Dedifferentiated amniotic fluid mesenchymal stem cell (primary cell): Measurements from ENCODE around the gene MT1H.
"Not testable (repeated sequence)": the region's sequence is repeated elsewhere in the genome, so short reads cannot be mapped to it uniquely, and the experiment has no call there.

Source experiments
- DNase-seq: peaks from one replicate; pipeline ENCODE4 v3.0.0-alpha.2; 2016; ENCODE audit errors: extremely low spot score

The MT1H gene

GRCh38 chr16:56684926-56685590 lies 15.4 kb downstream of the MT1H start:
- no peak for DNase-seq

- no peak for DNase-seq
Measured at GRCh38 chr16:56686758-56687157, 17.1 kb downstream of the MT1H start.

GRCh38 chr16:56688762-56689161 lies 19.1 kb downstream of the MT1H start:
- no peak for DNase-seq

GRCh38 chr16:56689171-56689570 lies 19.6 kb downstream of the MT1H start:
- DNase-seq = no peak

- DNase-seq = no peak
Measured at GRCh38 chr16:56690420-56691122, 21.0 kb downstream of the MT1H start.

GRCh38 chr16:56691885-56692284 lies 22.3 kb downstream of the MT1H start:
- no peak for DNase-seq

GRCh38 chr16:56695246-56695645 lies 25.6 kb downstream of the MT1H start:
- DNase-seq = no peak

- DNase-seq = no peak
Measured at GRCh38 chr16:56697456-56698155, 28.0 kb downstream of the MT1H start.

GRCh38 chr16:56700195-56700594 lies 30.6 kb downstream of the MT1H start:
- no peak for DNase-seq

GRCh38 chr16:56700631-56701030 lies 31.0 kb downstream of the MT1H start:
- no peak for DNase-seq

- DNase-seq = no peak
Measured at GRCh38 chr16:56701534-56701933, 31.9 kb downstream of the MT1H start.

- DNase-seq = no peak
Measured at GRCh38 chr16:56702836-56703235, 33.2 kb downstream of the MT1H start.

GRCh38 chr16:56708525-56709442 lies 39.2 kb downstream of the MT1H start:
- DNase-seq = no peak

GRCh38 chr16:56709443-56710040 lies 39.9 kb downstream of the MT1H start:
- DNase-seq = no peak

GRCh38 chr16:56710181-56710737 lies 40.6 kb downstream of the MT1H start:
- DNase-seq = no peak

GRCh38 chr16:56711862-56712261 lies 42.2 kb downstream of the MT1H start:
- no peak for DNase-seq

GRCh38 chr16:56713794-56714193 lies 44.2 kb downstream of the MT1H start:
- DNase-seq = no peak

- DNase-seq = no peak
Measured at GRCh38 chr16:56715126-56715525, 45.5 kb downstream of the MT1H start.

GRCh38 chr16:56716761-56717160 lies 47.1 kb downstream of the MT1H start:
- DNase-seq = no peak

GRCh38 chr16:56717532-56717931 lies 47.9 kb downstream of the MT1H start:
- not testable (repeated sequence) for DNase-seq
